ENCODE results near the gene MPHOSPH6. TPM values are rescaled to one million over a fixed set of nuclear protein-coding genes. Genes with fewer than 3 reads are reported as not detected.

MPHOSPH6 gene
- total and polyA plus RNA-seq, 2 of the 4 experiments (the other 2 are of a cell fraction): 5.4 to 15.5 TPM

- BruUV-seq (replicated peaks): no TSS peak
- H3K9ac ChIP-seq (ENCODE audit: low read depth, low read length): no peak overlapping the region
- intact Hi-C loops (cut with micrococcal nuclease): no loop called here
- dilution Hi-C loops (cut with HindIII; ENCODE audit: low sequenced_read_pairs, unreplicated experiment): no loop called here
- no peaks in the 10 kb centered on the region for H3K9me1 ChIP-seq (ENCODE audit: insufficient read depth, low read length)
- no peak overlapping the region for H2BK20ac ChIP-seq (ENCODE audit: low read depth, low read length)
- ChIA-PET CTCF (no interaction called here), POLR2A (ENCODE audit: unreplicated experiment) (interaction anchor here (1.2 kb wide), 1 partner anchor 56 kb away, joined by 3 read pairs; no protein-coding TSS in a partner anchor)
- H3K4me2 ChIP-seq (ENCODE audit: low read depth, low read length): no peak overlapping the region
- no peak overlapping the region for H3K23ac ChIP-seq (ENCODE audit: low read depth, low read length)
- H3K27me3 ChIP-seq (ENCODE audit: control insufficient read depth, insufficient read depth, low read length): no peaks in the 10 kb centered on the region
- no peak for DNase-seq
- H2AFZ ChIP-seq (replicated peaks; ENCODE audit: low read length, poor library complexity): no peak overlapping the region
- no peak overlapping the region for H3K27ac ChIP-seq (ENCODE audit: insufficient read depth, low read length)
- no peak overlapping the region for H2AK5ac ChIP-seq (ENCODE audit: low read depth, low read length)
- H3K79me1 ChIP-seq (ENCODE audit: low read depth in 1 of 2, low read length in 2 of 2): no peaks in the 10 kb centered on the region
- no peak overlapping the region for H3K4me3 ChIP-seq (ENCODE audit: insufficient read depth, low read depth, low read length)
- H4K20me1 ChIP-seq (ENCODE audit: insufficient read depth, low read length): no peaks in the 10 kb centered on the region
- H4K5ac ChIP-seq (ENCODE audit: low read depth, low read length): no peak overlapping the region
- no peak overlapping the region for H2BK15ac ChIP-seq (ENCODE audit: low read depth, low read length)
- no peak overlapping the region for H4K91ac ChIP-seq (ENCODE audit: insufficient read depth, low read depth, low read length)
- H2BK5ac ChIP-seq (ENCODE audit: low read depth, low read length, poor library complexity, severe bottlenecking): no peak overlapping the region
- H3K56ac ChIP-seq (ENCODE audit: extremely low read depth, insufficient read depth, low read length): no peak overlapping the region
- in situ Hi-C loops (cut with MboI; ENCODE audit: low sequenced_read_pairs): no loop called here
- peaks cover 18% of the 10 kb centered on the region for H3K36me3 ChIP-seq (ENCODE audit: control insufficient read depth, insufficient read depth, low read length)
- no peaks in the 10 kb centered on the region for H3K9me3 ChIP-seq (ENCODE audit: control insufficient read depth, insufficient read depth, low read length)
- no peak overlapping the region for H3K18ac ChIP-seq (ENCODE audit: low read depth, low read length)
- H3K14ac ChIP-seq (replicated peaks; ENCODE audit: low read depth, low read length): no peak overlapping the region
- no peak overlapping the region for H4K8ac ChIP-seq (ENCODE audit: low read depth in 2 of 2, low read length in 2 of 2)
- no CpG with 5 or more reads among the region's 3 CpGs for WGBS, 2 experiments (ENCODE audit: extremely low coverage in 2 of 2, insufficient read length in 1 of 2)
- no peak for TF ChIP-seq POLR2A (IDR thresholded peaks at IDR 0.05; ENCODE audit: low read depth, low read length)
- TF ChIP-seq SMC3 (IDR thresholded peaks at IDR 0.05; ENCODE audit: low read depth, low read length): no peak
- TF ChIP-seq RAD21 (IDR thresholded peaks at IDR 0.05; ENCODE audit: low read length): no peak
- TF ChIP-seq MXI1 (IDR thresholded peaks at IDR 0.05; ENCODE audit: borderline replicate concordance, low read depth, low read length): no peak
- no peak for TF ChIP-seq CHD1 (IDR thresholded peaks at IDR 0.05; ENCODE audit: low read depth, low read length)
- no peak for TF ChIP-seq NFE2L2 (IDR thresholded peaks at IDR 0.05; ENCODE audit: low read depth, low read length)
- TF ChIP-seq RCOR1 (IDR thresholded peaks at IDR 0.05; ENCODE audit: insufficient replicate concordance, low read length): no peak
- TF ChIP-seq, protein P1, sequence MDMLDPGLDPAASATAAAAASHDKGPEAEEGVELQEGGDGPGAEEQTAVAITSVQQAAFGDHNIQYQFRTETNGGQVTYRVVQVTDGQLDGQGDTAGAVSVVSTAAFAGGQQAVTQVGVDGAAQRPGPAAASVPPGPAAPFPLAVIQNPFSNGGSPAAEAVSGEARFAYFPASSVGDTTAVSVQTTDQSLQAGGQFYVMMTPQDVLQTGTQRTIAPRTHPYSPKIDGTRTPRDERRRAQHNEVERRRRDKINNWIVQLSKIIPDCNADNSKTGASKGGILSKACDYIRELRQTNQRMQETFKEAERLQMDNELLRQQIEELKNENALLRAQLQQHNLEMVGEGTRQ (IDR thresholded peaks at IDR 0.05; ENCODE audit: low read depth, low read length): no peak
- TF ChIP-seq RFX5 (IDR thresholded peaks at IDR 0.05; ENCODE audit: low read depth, low read length): no peak
- TF ChIP-seq CEBPB (IDR thresholded peaks at IDR 0.05; ENCODE audit: low read depth, low read length): no peak
- TF ChIP-seq BHLHE40 (IDR thresholded peaks at IDR 0.05; ENCODE audit: low read depth, low read length): no peak
- TF ChIP-seq FOS (IDR thresholded peaks at IDR 0.05; ENCODE audit: low read depth, low read length): no peak
- TF ChIP-seq, protein P2, sequence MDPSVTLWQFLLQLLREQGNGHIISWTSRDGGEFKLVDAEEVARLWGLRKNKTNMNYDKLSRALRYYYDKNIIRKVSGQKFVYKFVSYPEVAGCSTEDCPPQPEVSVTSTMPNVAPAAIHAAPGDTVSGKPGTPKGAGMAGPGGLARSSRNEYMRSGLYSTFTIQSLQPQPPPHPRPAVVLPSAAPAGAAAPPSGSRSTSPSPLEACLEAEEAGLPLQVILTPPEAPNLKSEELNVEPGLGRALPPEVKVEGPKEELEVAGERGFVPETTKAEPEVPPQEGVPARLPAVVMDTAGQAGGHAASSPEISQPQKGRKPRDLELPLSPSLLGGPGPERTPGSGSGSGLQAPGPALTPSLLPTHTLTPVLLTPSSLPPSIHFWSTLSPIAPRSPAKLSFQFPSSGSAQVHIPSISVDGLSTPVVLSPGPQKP (IDR thresholded peaks at IDR 0.05; ENCODE audit: borderline replicate concordance, low read depth, low read length): no peak
- no peak for TF ChIP-seq MAFK (IDR thresholded peaks at IDR 0.05; ENCODE audit: low read depth, low read length)
- TF ChIP-seq, protein P3, sequence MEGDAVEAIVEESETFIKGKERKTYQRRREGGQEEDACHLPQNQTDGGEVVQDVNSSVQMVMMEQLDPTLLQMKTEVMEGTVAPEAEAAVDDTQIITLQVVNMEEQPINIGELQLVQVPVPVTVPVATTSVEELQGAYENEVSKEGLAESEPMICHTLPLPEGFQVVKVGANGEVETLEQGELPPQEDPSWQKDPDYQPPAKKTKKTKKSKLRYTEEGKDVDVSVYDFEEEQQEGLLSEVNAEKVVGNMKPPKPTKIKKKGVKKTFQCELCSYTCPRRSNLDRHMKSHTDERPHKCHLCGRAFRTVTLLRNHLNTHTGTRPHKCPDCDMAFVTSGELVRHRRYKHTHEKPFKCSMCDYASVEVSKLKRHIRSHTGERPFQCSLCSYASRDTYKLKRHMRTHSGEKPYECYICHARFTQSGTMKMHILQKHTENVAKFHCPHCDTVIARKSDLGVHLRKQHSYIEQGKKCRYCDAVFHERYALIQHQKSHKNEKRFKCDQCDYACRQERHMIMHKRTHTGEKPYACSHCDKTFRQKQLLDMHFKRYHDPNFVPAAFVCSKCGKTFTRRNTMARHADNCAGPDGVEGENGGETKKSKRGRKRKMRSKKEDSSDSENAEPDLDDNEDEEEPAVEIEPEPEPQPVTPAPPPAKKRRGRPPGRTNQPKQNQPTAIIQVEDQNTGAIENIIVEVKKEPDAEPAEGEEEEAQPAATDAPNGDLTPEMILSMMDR (conservative IDR thresholded peaks at IDR 0.05; ENCODE audit: low read depth, low read length): no peak
- TF ChIP-seq MAZ (IDR thresholded peaks at IDR 0.05; ENCODE audit: borderline replicate concordance, low read depth, low read length): no peak
- no peak for ATAC-seq (ENCODE audit: low read depth)
- no peak overlapping the region for H3K4ac ChIP-seq (ENCODE audit: low read depth, low read length)
- H2BK120ac ChIP-seq (ENCODE audit: low read depth, low read length): no peak overlapping the region
- no peak overlapping the region for H2AK9ac ChIP-seq (replicated peaks; ENCODE audit: low read depth, low read length, poor library complexity)
- peaks cover 1% of the 10 kb centered on the region; the same call in 1 of the 2 replicates for H3K4me1 ChIP-seq (ENCODE audit: control insufficient read depth, insufficient read depth, low read length)
Observed at GRCh38 chr16:82137822-82138167, 32.2 kb downstream of the MPHOSPH6 start.

All from IMR-90 (cell line).